DOHH2 (cell line): Measurements from ENCODE around the gene SYDE1.

Source experiments
- H3F3A ChIP-seq: fragments of 200-600 bp; sonication (generic), shearing (Covaris generic); 2 replicates; pipeline ENCODE4 v1.6.0; 2016; ENCODE audit warnings: antibody characterized with exemption, mild to moderate bottlenecking; ENCODE audit not compliant: control insufficient read depth, insufficient read depth
- H3K27ac ChIP-seq: fragments of 200-600 bp; sonication (generic); 2 replicates; pipeline ENCODE4 v1.5.1; 2014; ENCODE audit warnings: low read depth, mild to moderate bottlenecking, low read length, moderate library complexity
- H3K27me3 ChIP-seq: fragments of 200-600 bp; sonication (generic); 2 replicates; pipeline ENCODE4 v1.6.1; 2014; ENCODE audit warnings: mild to moderate bottlenecking, low read length, mixed read lengths; ENCODE audit not compliant: control insufficient read depth
- H3K36me3 ChIP-seq: fragments of 200-600 bp; sonication (generic); 2 replicates; pipeline ENCODE4 v1.6.1; 2014; ENCODE audit warnings: mild to moderate bottlenecking, low read length, moderate library complexity, mixed read lengths; ENCODE audit not compliant: control insufficient read depth
- H3K4me1 ChIP-seq: fragments of 200-600 bp; sonication (generic); 2 replicates; pipeline ENCODE4 v1.6.1; 2014; ENCODE audit warnings: mild to moderate bottlenecking, low read length, mixed read lengths; ENCODE audit not compliant: control insufficient read depth
- H3K4me2 ChIP-seq: fragments of 200-600 bp; sonication (generic); 2 replicates; pipeline ENCODE4 v1.6.0; 2014; ENCODE audit warnings: mild to moderate bottlenecking, low read length, moderate library complexity
- H3K4me3 ChIP-seq: fragments of 200-600 bp; sonication (generic); 2 replicates; pipeline ENCODE4 v1.5.1; 2014; ENCODE audit warnings: mild to moderate bottlenecking, low read length, mixed read lengths
- H3K79me2 ChIP-seq: fragments of 200-600 bp; sonication (generic); 2 replicates; pipeline ENCODE4 v1.6.1; 2014; ENCODE audit warnings: mild to moderate bottlenecking, low read length, mixed read lengths; ENCODE audit not compliant: control insufficient read depth
- H3K9me2 ChIP-seq: fragments of 200-600 bp; sonication (generic); replicated peaks from 2 replicates; pipeline ENCODE4 v1.6.1; 2014; ENCODE audit warnings: mild to moderate bottlenecking, low read length, mixed read lengths; ENCODE audit not compliant: control insufficient read depth
- H3K9me3 ChIP-seq: fragments of 200-600 bp; sonication (generic); 2 replicates; pipeline ENCODE4 v1.6.1; 2014; ENCODE audit warnings: antibody characterized with exemption, low read length, mixed read lengths; ENCODE audit not compliant: control insufficient read depth, insufficient read depth
- H4K20me1 ChIP-seq: fragments of 200-600 bp; sonication (generic); 2 replicates; pipeline ENCODE4 v1.6.0; 2014; ENCODE audit warnings: low read depth, mild to moderate bottlenecking, antibody characterized with exemption, low read length, moderate library complexity; ENCODE audit not compliant: control insufficient read depth, insufficient read depth
- EZH2phosphoT487 ChIP-seq: fragments of 200-600 bp; sonication (generic); IDR thresholded peaks from 2 replicates; pipeline ENCODE4 v1.6.1; 2017; ENCODE audit warnings: borderline replicate concordance, mild to moderate bottlenecking, antibody characterized with exemption, low read length, moderate library complexity, mixed read lengths
- TF ChIP-seq, protein P1 (sequence below): fragments of 200-600 bp; sonication (generic); IDR thresholded peaks from one replicate; pipeline ENCODE4 v1.5.1; 2014; ENCODE audit warnings: antibody characterized with exemption, mild to moderate bottlenecking, low read depth, low read length; ENCODE audit not compliant: poor library complexity, severe bottlenecking

Gene SYDE1

DNA sequence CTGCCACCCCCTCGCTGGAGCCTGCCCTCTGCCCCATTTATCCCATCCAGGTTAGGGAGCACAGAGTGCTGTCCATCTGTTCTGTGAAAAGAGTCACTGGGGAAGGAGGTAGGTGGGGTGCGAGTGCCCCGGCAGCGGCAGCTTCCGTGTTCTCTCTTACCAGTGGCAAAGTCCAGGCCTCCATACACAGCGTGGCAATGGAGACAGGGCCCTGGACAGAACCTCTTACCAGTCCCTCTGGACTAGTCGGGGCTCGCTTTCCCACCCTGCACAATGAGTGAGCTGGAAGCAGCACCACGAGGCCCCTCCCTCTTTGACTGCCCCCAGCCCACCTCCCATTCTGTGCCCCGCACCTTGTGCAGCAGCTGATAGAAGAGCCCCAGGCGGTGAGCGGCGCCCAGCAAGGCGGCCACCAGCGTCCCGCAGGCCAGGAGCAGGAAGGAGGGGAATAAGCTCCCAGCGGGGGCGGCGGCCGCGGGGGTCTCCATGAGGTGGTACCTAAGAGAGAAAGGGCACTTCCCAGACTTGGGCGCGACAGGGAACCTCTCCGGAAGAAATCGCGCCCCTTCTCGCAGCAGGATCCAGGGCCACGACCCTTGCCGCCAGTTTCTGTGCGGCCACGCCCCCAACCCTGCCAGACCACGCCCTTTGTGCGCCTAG lies 17.5 kb downstream of the SYDE1 start:
- Histone ChIP-seq H3K4me3 (peak overlapping the region; percentile 85), H3F3A (no peaks in the 10 kb centered on the region), H3K9me2 (no peaks in the 10 kb centered on the region), H3K27ac (peak overlapping the region; percentile 60), H3K79me2 (peaks cover 20% of the 10 kb centered on the region), H3K4me1 (peaks cover 17% of the 10 kb centered on the region), H3K36me3 (peaks cover 23% of the 10 kb centered on the region), H3K4me2 (peak overlapping the region; percentile 76), H3K9me3 (no peaks in the 10 kb centered on the region), H3K27me3 (no peaks in the 10 kb centered on the region), H4K20me1 (no peaks in the 10 kb centered on the region)
- TF ChIP-seq, protein P1, sequence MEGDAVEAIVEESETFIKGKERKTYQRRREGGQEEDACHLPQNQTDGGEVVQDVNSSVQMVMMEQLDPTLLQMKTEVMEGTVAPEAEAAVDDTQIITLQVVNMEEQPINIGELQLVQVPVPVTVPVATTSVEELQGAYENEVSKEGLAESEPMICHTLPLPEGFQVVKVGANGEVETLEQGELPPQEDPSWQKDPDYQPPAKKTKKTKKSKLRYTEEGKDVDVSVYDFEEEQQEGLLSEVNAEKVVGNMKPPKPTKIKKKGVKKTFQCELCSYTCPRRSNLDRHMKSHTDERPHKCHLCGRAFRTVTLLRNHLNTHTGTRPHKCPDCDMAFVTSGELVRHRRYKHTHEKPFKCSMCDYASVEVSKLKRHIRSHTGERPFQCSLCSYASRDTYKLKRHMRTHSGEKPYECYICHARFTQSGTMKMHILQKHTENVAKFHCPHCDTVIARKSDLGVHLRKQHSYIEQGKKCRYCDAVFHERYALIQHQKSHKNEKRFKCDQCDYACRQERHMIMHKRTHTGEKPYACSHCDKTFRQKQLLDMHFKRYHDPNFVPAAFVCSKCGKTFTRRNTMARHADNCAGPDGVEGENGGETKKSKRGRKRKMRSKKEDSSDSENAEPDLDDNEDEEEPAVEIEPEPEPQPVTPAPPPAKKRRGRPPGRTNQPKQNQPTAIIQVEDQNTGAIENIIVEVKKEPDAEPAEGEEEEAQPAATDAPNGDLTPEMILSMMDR, result no peak
- no peak for TF ChIP-seq EZH2phosphoT487

DNA sequence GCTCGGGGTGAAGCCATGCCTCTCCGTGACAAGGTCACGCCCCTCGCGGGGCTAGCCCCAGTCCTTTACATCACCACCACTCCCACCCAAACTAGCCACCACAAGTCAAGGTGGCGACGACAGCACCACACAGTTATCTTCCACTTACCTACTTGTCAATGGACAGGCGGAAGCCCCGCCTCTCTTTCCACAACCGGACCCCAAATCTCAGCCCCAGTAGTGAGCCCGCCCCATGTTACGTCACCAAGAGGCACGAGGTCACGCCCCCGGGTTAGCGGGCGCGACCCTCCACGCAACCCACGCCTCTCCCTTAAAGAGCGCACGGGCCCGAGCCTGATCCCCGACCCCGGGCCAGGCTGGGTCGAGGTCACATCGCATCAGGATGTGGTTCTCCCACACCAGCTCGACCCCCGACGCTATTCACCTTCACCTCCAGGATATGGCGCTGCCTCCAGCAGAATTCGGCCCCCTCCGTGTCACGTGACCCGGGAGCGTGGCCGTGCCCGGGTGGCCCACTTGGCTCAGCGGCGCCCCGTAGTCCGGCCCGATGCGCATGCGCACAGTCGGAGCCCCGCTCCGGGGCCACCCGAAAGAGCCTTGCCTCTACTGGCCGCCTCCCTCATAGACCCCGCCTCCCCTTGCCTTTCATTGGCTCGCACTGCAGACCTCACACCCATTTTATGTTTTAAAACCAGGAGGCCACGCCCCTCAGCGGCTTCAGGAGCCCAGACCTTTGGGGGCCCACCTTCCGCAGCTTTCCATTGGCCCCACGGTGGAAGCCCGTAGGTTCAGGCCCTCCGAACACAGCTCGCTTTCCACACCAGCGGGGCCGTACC lies 18.2 kb downstream of the SYDE1 start:
- no peaks in the 10 kb centered on the region for H3K27me3 ChIP-seq
- H3K4me3 ChIP-seq, result peak overlapping the region; percentile 85
- H3K36me3 ChIP-seq, result peaks cover 16% of the 10 kb centered on the region
- H3K4me2 ChIP-seq, result peak overlapping the region; percentile 76
- no peak for TF ChIP-seq EZH2phosphoT487
- TF ChIP-seq, protein P1, result no peak
- peaks cover 17% of the 10 kb centered on the region for H3K4me1 ChIP-seq
- no peaks in the 10 kb centered on the region for H3F3A ChIP-seq
- H3K79me2 ChIP-seq, result peaks cover 20% of the 10 kb centered on the region
- no peaks in the 10 kb centered on the region for H3K9me2 ChIP-seq
- H3K27ac ChIP-seq, result peak overlapping the region; percentile 60
- H3K9me3 ChIP-seq, result no peaks in the 10 kb centered on the region
- no peaks in the 10 kb centered on the region for H4K20me1 ChIP-seq

DNA sequence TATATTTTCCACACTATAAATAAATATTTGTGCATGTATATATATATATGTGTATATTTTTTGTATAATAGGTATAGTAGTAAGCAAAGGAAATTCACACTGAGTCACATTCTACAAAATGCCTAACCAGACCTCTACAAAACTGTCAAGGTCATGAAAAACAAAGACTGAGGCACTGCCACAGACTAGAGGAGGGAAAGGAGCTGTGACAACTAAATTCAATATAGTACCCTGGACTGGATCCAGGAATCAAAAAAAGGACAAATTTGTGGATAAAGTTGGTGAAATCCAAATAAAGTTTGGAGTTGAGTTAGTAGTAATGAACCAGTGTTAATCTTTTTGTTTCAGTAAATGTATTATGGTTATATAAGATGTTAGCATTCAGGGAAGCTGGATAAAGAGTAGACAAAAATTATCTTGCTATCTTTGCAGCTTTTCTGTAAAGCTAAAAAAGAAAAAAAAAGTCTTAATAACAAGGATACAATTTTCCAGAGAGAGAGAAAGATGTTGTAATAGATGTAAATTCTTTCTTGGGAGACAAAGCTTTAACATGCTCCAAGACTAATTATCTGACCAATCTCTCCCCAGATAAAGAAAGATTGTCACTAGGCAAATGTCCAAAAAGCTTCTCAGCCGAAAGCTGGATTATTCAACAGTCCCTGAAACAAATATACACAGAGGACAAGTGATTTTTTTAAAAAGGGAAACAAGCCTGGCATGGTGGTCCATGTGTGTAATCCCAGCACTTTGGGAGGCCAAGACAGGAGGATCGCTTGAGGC lies 19.1 kb downstream of the SYDE1 start:
- no peaks in the 10 kb centered on the region for H4K20me1 ChIP-seq
- H3K4me3 ChIP-seq, result peak overlapping the region; percentile 85
- 0 out of 2 replicates have a peak overlapping the region, but pooled peaks have one; percentile 20 for H3K27ac ChIP-seq
- H3K4me1 ChIP-seq, result peaks cover 17% of the 10 kb centered on the region
- H3K9me3 ChIP-seq, result no peaks in the 10 kb centered on the region
- H3F3A ChIP-seq, result no peaks in the 10 kb centered on the region
- H3K4me2 ChIP-seq, result peak overlapping the region; percentile 63
- peaks cover 20% of the 10 kb centered on the region for H3K79me2 ChIP-seq
- no peaks in the 10 kb centered on the region for H3K27me3 ChIP-seq
- H3K36me3 ChIP-seq, result peaks cover 10% of the 10 kb centered on the region
- H3K9me2 ChIP-seq, result no peaks in the 10 kb centered on the region
- no peak for TF ChIP-seq EZH2phosphoT487
- TF ChIP-seq, protein P1, result no peak
